Posterior vena cava (tissue), 2 donors: ENCODE results near the gene SCARB2. TPM values are rescaled to one million over a fixed set of nuclear protein-coding genes. Genes with fewer than 3 reads are reported as not detected.

Source experiments
- DNase-seq: peaks from one replicate; pipeline ENCODE4 v3.0.0-alpha.2; 2020; ENCODE audit warnings: low spot score
- intact Hi-C, 2 donors: fragments of 100-400 bp; cut with DNase I; formaldehyde crosslinking; loops; one replicate each; pipeline versions ENCODE4 v1.14.1 to v1.14.2; 2022 to 2023
- total RNA-seq, 2 donors: library from RNA; stranded (reverse); fragmentation: NEBNext Ultra II Directional; extraction: Animal tissue kit (Norgen Biotek cat#: 25700); gene quantifications; one replicate each; pipeline ENCODE4 v1.2.1, GENCODE V29; 2021
- donor health status: DM: yes; HTN: yes; CAD: no.
- donor health status: DM: yes; HTN: yes; CAD: no.

SCARB2 gene
- total RNA-seq, 2 donors from 2014 or later: 159 to 169 TPM

DNA sequence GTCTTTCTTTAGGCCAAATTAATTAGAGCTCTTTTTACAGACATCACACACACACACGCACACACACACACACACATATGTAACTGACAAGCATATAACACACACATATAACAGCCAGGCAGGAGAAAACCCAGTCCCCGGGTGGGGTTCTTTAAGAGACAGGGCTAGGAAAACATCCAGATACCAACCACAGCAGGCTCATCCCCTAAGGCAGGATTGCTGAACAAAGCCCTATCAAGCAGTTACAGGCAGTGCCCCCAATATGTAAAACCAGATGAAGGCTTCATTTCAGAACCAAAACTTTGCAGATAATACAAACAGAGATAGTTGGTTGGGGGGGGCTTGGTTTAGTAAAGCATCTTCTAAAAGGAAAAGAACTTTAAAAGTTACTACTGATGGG, 19.9 kb upstream of the SCARB2 start:
- no peak for DNase-seq
- intact Hi-C loops: no loop called here

DNA sequence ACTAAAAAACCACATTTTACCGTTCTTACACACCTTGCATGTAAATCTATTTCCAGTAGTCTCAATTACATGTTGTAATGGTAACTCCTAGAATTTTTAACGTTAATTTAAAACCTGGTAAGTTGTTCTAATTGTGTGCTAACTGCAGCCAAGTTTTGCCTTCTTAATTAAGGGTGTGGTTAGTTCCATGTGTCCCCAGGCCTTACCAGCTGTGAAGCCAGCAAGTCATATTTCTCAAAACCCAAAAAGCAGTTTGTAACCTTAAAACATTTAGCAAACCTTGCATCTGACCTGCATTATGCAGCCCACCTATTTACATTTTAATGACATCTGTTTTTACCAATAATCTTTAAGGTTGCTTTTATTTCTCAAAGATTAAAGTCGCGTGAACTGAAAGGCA, 19.5 kb upstream of the SCARB2 start:
- intact Hi-C loops: no loop called here
- no peak for DNase-seq

DNA sequence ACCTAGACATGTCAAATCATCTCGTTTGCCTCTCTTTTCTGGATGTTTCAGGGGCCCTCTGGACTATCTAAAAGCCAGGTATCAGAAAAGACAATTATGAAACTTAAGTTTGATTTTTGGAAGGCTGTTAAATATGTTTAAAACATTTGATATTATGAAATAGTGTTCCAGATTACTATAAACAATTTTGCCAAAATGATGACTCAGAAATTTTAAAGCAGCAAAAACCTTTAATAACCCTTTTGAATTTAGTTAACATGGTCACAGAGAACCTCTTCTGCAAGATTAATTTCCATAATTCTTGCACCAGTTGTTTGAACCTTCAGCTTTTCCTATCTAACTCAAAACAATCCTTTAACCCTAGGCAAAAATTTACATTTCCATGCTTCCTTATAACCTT, 19.1 kb upstream of the SCARB2 start:
- no peak for DNase-seq
- intact Hi-C loops: no loop called here

DNA sequence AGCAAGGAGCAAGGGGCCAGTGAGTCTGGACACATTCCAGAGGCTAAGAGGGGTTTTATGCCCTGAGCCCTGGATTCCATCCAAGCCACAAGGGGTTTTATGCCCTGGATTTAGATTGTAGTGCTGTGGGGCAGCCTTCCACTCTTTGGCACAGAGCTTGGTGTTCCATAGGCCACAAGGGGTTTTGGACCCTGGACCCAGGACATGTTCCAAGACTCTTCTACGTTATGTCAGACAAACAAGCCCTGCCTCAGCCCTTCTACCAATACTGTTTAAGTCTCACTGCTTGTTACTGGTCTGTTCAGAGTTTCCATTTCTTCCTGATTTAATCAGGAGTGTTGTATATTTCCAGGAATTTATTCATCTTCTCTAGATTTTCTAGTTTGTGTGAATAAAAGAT, 12.8 kb upstream of the SCARB2 start:
- intact Hi-C loops: no loop called here
- no peak for DNase-seq

DNA sequence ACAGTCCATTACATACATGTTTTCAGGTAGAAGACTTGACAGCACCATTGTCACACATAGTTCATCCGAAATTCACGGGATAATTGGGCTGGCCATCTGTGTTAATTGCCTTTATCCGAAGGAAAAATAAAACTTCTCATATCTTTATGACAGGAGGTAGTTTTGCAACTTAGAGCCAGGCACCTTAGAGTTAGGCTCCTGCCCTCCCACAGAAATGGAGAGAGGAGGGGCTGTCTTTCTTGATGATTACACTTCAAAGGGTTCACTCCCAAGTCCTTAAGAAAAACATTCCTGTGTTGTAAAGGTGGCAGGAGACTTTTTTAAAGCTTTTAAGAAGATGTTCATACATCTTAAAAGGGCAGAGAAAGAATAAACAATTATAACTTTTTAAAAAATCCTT, 10.5 kb upstream of the SCARB2 start:
- intact Hi-C loops: no loop called here

DNA sequence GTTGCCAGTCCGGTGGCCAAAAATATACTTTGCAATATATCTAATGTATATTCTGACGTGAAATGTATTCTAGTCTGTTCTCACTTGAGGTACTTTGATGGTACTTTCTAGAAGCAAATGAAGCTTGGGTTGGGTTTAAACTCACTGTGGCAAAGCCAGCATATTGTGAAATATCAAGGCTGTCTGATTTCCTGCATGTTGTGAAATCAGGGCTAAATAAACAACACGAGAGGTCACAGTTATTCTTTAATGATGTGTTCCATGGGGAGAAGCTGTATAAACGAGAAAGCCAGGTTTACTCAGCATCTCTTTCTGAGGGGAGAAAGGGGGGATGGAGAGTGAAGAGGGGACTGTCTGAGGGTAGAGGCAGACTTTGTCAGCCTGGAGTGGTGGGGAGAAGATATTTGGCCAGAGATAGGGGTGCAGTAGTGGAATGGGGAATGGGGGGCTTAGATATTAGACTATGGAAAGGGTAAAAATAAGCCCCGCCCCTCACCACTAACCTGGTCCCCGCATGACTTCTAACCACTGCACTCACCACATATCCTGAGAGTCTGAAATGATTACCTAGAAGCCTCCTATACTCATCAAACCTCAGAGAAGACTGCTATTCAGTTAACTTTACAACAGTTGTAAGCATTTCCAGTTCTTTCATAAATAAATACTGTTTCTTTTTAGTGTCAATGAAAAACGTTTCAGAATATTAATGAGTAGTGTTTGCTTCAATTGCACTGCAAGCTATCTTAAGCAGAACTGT, 5.9 kb upstream of the SCARB2 start:
- intact Hi-C loops: no loop called here
- DNase-seq: no peak

More for the DNA sequence above, 10.5 kb upstream of the SCARB2 start:
- no peak for DNase-seq

DNA sequence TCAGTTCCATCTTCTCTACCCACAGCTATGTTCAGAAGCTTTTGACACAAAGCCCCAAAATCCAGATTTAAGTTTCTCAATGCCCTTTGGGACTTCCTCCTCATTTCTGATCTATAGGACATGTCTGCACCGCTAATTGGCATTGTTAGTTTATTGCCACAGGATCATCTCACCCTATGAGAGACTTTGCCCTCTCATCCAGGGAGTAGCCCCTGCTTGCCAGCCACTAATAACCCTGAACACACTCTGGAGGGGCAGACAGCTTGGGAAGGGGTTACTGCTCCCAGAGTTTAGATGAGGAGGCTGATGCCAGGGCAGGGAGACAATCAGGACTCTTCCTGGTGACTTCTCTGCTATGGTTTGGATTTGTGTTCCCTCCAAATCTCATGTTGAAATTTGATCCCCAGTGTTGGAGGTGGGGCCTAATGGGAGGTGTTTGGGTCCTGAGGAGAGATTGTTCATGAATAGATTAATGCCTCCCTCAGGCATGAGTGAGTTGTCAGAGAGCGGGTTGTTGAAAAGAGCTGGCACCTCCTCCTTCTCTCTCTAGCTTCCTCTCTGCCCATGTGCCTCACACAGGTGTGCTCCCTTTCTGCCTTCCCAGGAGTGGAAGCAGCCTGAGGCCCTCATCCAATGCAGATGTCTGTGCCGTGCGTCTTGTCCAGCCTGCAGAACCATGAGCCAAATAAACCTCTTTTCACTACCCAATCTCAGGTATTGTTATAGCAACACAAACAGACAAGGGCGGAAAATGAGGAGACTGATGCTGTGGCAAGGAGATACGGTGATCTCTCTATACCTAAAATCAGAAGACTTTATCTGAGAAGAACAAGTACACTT, 3.6 kb upstream of the SCARB2 start:
- intact Hi-C loops: no loop called here

DNA sequence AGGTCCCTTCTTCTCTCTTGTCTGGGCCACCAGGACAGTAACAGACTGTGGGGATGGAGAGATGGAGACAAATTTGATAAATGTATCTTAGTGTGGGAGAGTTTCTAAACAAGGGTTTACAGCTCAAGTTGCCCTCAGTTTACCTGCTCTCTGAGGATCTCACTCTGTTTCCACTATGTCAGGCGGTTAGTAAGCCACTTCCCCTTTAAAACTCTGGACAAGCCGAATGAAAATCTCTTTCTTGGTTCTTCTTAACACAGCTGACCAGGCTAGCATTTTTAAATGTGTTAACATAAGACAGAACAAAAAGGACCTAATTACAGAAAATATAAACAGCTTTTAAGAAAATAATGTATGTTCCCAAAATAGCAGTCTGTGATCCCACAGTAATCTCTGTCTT, 2.9 kb upstream of the SCARB2 start:
- intact Hi-C loops: no loop called here
- no peak for DNase-seq

More for the DNA sequence above, 3.6 kb upstream of the SCARB2 start:
- no peak for DNase-seq

DNA sequence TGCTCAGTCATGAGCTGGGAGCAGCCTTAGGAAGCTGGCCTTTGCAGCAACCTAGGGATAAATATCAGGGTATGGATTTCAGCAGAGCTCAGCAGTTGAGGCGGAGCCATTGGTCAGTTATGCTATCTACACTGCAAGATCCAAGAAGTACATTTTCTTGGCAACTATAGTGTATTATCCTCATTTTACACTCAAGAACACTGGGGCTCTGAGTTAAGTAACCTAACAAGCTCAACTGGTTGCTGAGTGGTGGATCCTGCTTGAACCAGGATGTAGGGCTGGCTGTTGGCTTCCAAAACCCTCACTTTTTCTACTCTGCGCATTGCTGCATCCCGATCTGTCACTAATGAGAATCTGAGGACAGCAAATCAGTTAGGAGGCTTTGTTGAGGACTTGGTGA, 1.5 kb upstream of the SCARB2 start:
- DNase-seq: no peak
- intact Hi-C loops: no loop called here

DNA sequence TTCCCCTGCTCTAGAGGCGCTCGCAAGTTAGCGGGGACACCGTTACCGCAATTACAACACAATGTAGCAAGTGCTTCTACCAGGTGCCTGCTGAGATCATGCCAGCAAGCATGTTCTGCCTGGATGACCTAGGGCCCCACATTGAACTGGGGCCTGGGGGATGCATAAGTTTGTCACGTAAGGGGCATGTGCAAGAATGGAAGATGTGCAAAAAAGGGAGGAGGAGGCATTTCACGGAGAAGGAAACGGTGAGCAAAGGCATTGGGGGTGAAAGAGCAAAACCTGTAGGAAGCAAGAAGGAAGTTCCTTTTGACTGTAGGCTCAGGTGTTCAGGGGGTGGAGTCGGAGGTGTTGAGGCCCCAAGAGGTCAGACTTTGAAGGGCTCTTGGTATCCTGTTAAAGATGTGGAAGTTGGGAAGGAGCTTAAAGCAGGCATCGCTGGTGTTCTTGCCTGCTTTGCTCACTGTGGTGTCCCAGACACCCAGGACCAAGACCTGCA, 602 bp upstream of the SCARB2 start:
- DNase-seq: no peak
- intact Hi-C loops: no loop called here

DNA sequence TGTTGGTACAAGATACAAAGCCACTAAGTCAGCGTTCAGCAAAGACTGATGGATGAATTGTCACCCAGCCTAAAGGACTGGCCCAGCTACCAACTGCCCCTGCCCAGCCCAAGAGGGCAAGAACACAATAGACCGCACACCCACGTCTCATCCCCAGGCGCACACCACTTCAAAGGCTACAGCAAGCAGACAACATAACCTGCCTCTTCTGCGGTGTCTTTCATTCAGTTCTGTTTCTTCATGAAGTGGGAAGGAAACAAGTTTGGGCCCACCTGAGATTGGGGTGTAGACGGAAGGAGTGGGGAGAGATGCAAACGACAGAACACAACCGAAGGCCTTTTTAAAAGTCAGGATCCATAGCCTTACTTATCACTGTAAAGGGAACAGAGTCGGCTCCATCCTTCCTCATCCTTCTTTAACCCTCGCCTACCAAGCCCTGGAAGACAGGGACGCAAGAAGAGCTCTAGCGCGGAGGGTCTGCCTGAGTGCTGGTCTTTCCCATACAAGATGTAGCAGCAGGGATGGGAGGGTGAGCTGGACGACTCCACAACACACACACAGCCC, 691 bp downstream of the SCARB2 start:
- intact Hi-C loops: no loop called here
- DNase-seq: no peak

DNA sequence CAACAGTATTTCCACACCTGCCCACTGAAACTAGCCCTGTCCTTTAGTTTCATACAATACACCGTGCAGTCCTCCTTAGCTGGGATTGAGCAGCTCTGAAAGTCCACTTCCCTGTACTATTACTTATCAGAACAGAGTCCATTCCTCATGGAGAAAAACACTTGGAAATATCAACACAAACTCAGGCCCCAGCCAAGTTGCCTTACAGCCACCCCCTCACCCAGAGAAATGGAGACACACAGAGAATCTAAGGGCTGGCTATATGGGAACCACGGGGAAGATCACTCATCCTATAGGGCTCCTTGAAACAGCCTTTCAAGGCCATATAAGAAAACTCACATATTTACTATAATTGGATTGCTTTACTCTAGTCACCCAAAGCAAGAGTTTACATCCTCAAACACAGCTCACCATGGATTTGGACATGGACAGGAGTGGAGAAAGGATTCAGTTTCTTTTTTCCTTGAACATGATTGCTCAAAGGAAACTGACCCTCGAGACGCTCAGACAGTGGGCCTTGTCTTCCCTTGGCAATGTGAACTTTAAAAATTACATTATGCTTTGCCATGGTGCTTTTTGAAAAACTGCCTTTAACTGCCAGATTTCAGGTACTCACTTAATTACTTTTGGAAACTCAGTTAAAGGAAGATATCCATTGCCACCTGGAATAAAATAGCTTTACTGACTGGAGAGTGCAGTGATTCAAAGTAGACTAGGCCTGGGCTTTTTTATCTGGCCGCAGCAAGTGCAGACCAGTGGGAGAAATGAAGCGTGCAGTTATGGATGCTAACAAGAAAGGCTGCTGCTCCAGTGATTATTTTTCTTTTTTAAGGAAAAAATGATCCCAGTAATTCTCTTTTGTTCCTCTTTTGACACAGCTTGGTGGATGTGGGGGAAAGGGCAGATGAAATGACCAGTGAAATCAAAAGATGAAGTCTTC, 1.6 kb downstream of the SCARB2 start:
- no peak for DNase-seq
- intact Hi-C loops: no loop called here

DNA sequence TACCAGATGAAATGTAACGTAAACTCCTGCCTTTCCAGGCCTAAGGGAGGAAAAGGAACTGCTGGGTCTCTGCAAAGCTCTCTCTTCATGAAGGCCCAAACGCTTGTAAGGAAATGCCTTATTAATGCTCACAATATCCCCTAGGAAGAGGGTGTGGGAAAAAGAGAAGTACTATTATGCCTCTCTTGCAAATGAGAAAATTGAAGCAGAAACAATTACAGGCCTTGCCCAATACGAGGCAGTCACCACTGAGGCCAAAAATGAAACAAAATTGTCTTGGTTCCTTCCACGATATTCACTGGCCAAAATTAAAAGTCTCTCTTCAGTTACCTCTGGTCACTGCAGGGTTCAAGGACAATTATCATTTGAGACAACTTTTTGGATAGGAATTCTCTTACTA, 3.2 kb downstream of the SCARB2 start:
- DNase-seq: no peak
- intact Hi-C loops: no loop called here

DNA sequence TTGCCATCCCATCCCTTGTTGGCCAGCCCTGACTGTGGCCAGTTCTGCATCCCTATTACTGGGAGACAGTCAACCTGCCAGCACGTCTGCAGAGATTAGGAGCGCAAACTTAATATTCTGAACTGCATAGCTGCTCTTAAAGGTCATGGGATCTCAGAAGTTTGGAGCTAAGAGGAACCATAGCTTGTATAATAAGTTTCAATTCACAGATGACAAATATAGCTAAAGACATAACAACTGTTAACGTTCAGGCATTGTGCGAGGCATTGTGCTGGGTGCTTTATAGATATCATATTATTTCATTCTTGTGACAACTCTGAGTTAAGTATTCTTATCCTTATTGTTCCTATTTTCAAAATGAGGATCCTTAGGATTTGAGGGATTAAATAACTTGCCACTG, 3.7 kb downstream of the SCARB2 start:
- intact Hi-C loops: no loop called here

DNA sequence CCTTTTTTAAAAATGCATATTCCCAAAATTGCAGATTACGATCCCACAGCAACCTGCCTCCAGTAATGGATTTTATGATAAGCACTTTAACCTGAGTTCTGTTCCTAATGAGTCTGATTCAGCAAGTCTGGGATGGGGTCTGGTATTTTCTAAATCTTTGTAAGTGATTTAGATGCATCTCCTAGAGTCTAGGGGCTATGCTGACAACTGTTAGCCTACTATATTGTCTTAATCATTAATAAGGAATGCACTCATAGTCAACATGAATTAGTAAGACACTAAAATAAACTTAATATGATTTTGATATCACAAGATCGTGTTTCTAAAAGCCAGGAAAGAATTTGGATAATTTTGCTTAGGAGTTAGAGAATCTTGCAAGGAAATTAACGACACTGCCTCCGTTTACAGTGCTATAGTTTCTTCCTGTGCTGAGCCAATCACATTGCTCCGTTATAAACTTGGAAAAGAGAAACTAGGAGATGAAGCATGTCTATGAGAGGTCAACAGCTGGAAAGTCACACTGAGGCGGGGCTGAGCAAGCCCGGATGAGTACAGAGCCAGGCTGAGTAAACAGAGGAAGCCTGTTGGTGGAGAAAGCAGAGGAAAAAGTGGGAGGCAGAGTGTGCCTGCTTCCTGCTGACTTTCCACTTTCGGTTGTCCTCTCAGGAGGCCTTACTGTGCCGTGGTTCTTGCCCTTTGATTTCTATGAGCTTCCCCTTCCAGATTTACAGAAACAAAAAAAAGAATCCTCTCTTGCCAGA, 5.4 kb downstream of the SCARB2 start:
- intact Hi-C loops: no loop called here
- peak; percentile 92 for DNase-seq

More for the DNA sequence above, 3.7 kb downstream of the SCARB2 start:
- DNase-seq: no peak

DNA sequence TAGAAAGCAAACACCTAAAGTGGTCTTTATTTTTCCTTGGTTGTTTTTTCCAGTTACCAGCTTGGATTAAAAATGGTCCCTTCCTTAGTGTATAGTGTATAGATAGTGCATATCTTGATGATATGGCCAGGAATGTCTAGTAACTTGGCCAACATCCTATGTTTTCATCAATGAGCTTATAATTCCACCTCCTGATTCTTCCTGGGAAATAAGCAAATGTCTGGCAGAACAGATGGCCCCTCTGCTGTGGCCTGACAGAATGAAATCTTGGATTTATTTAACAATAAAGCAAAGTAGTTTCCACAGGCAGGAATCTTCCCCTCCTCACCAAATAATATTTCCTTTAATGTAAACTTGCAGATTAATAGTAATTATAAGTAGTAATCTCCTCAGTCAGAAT, 6.1 kb downstream of the SCARB2 start:
- no peak for DNase-seq
- intact Hi-C loops: no loop called here

DNA sequence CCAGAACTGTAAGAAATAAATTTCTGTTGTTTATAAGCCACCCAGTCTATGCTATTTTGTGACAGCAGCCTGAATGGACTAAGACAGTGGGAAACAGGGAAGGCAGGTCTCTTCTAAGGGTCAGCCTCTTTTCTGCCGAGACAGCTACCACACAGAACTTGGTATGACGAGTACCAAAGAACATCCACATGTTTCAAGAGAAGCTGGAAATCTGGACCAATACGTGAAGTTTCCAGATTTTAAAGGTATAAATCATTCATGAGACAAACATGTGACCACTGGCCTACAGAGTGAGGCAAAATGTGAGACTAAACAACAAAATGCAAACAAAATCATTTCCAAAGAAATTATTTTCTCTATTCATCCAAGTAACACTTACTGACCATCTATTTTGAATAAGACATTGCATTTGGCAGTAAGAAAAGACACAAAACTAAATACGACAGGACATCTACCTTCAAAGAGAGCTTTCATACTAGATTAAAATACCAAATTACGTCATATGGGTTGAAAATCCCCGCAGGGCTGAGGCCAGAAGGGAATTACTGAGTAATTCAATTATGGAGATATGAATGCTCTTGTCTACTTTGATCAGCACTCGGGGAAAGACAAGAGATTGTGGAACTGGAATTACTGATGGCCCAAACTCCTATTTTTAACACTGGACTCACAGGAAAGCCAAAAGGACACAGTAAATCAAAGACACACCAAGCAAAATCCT, 7.2 kb downstream of the SCARB2 start:
- intact Hi-C loops: no loop called here
- DNase-seq: no peak

DNA sequence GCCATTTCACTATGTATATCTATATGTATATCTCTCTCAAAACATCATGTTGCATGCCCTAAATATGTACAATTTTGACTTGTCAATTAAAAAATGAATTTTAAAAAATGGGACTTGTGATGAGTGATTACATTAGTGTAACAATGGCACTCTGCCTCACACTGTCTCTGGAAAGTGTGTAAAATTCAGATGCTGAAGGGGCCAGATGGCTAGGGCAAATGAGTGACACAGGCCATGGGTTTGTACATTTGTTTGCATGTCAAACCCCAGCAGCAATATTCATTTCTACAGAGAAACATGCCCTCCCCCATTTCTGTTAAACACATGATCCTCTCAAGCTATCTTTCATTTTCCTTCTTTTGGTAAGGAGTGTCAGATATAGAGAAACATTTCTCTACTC, 8.1 kb downstream of the SCARB2 start:
- intact Hi-C loops: no loop called here
- no peak for DNase-seq
